Measurements from ENCODE around the gene MACROD2.

The MACROD2 gene

DNA sequence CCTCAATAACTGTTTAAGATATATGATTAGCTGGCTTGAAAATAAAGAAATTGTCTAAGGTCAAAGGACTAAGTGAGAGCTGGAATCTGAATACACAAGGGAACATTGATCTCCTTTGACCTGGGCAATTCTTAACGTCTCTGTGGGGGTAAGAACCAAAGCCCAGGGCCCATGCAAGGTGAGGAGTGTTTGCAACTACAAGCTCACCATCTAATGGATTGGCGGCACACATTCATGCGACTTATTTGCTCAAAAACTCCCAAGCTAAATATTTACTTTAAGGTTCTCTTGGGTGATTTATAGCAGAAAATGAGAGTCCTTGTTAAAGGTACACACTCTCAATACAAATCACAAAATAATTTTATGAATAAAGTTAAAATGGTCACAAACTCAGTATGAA, 734.1 kb downstream of the MACROD2 start:
- TF ChIP-seq, protein P1, sequence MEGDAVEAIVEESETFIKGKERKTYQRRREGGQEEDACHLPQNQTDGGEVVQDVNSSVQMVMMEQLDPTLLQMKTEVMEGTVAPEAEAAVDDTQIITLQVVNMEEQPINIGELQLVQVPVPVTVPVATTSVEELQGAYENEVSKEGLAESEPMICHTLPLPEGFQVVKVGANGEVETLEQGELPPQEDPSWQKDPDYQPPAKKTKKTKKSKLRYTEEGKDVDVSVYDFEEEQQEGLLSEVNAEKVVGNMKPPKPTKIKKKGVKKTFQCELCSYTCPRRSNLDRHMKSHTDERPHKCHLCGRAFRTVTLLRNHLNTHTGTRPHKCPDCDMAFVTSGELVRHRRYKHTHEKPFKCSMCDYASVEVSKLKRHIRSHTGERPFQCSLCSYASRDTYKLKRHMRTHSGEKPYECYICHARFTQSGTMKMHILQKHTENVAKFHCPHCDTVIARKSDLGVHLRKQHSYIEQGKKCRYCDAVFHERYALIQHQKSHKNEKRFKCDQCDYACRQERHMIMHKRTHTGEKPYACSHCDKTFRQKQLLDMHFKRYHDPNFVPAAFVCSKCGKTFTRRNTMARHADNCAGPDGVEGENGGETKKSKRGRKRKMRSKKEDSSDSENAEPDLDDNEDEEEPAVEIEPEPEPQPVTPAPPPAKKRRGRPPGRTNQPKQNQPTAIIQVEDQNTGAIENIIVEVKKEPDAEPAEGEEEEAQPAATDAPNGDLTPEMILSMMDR (IDR thresholded peaks at IDR 0.05; ENCODE audit: borderline replicate concordance, insufficient read depth, low read depth, low read length): no peak
- no peak overlapping the region for H3K4me3 ChIP-seq (ENCODE audit: low read depth, low read length)

DNA sequence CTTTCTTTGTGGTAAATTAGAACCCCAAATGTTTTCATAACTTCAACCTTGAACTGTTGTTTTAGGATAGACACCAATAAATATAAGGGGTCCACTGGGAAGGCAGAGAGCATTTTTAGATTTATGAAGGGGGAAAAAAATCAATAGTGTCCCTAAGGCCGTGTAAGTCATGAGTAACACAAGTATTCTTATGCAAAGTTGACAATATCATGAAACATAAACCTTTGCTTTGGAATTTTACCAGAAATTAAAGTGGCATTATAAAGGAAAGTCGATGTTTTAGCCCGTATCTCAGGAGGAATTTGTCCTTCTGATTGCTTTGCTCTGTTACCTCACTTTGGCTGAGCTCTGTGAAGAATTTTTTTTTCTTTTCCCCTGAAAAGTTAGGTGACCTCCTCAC, 737.0 kb downstream of the MACROD2 start:
- TF ChIP-seq, protein P1 (IDR thresholded peaks at IDR 0.05; ENCODE audit: borderline replicate concordance, insufficient read depth, low read depth, low read length): no peak
- no peak overlapping the region for H3K4me3 ChIP-seq (ENCODE audit: low read depth, low read length)

DNA sequence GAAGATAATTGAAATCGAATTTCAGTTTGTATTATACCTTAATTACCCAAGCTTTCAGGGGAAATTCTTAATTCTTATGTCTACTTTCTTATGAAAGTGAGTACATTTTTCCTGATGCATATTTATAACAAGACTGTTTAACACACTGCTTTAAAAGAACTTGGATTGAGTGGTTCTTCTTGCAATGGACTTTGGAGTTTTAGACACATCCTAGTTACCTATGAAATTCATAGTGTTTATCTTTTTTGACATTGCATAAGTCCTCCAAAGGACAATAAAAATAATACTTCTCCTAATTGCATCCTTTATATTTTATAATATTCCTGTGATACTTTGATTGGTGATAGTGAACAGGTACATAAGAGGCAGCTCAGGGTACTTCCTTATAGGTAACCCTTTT, 737.7 kb downstream of the MACROD2 start:
- TF ChIP-seq, protein P1 (IDR thresholded peaks at IDR 0.05; ENCODE audit: borderline replicate concordance, insufficient read depth, low read depth, low read length): no peak
- H3K4me3 ChIP-seq (ENCODE audit: low read depth, low read length): no peak overlapping the region

DNA sequence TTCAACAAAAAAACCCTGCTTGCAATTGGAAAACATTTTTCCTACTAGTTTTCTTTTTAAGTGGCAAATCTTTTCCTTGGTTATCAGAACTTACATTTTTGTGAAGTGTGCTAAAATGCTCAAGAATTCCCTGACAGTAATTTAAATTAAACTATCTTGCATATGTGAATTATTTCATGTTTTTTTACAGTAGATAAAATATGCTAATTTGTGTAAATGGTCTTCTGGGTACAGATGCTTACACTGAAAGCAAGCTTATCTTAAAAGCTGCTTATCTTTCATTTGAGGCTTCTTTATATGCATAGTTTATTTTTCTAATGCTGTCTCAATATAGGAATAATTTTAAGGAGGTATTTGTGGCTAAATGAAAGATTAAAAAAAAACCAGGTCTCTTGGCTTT, 745.1 kb downstream of the MACROD2 start:
- TF ChIP-seq, protein P1 (IDR thresholded peaks at IDR 0.05; ENCODE audit: borderline replicate concordance, insufficient read depth, low read depth, low read length): no peak
- no peak overlapping the region for H3K4me3 ChIP-seq (ENCODE audit: low read depth, low read length)

DNA sequence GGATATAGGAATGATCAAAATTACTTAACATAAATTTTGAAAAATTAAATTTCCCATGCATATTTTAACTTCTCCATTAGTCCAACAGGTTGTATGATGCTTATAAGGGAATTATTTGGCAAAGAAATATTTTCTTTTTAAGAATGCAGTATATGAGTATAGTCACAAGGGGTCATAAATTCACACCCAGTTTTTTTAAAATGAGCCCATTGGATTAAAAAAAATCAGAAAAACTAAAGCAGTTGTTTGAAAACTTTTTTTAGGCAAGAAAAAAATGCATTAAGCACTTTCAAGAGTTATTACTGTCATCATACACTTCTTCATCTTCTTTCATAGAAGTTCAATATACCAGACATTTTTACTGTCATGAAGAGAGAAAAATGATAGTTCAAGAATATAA, 746.3 kb downstream of the MACROD2 start:
- H3K4me3 ChIP-seq (ENCODE audit: low read depth, low read length): no peak overlapping the region

DNA sequence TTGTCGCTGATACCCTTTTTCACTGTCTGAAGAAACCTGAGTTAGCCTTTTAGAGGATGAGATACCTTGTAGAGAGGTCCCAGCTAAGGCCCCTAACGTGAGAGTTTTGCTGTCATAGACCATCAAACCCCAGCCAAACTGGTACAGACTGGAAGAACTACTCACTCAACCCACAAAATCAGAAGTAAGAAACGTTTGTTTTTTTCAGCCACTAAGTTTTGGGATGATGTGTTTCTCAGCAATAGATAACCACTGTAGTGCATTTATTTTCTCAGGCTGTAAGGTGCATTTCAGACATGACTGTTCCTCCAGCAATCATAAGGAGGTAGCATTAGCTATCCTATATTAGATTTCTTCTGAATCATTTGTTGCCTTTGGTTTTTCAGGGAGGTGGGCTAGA, 749.4 kb downstream of the MACROD2 start:
- no peak overlapping the region for H3K4me3 ChIP-seq (ENCODE audit: low read depth, low read length)
- TF ChIP-seq, protein P1 (IDR thresholded peaks at IDR 0.05; ENCODE audit: borderline replicate concordance, insufficient read depth, low read depth, low read length): no peak

More for the DNA sequence above, 746.3 kb downstream of the MACROD2 start:
- TF ChIP-seq, protein P1 (IDR thresholded peaks at IDR 0.05; ENCODE audit: borderline replicate concordance, insufficient read depth, low read depth, low read length): no peak

DNA sequence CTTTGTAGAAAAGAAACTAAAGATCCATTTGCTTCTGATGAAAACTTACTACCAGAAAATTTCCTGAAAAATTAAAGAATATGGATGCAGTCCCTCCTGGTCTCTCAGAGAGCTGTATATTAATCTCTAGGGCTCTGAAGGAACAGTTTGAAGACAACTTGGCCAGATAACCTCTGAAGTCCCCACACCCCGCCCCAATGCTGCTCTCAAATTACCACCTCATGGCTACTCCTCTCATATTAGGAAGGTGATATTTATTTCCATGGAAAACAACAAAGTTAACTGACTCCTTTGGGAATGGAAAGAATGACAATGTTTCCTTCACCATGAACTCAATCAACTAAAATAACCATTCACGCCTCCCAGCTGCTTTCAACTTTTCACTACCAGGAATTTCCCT, 750.5 kb downstream of the MACROD2 start:
- no peak overlapping the region for H3K4me3 ChIP-seq (ENCODE audit: low read depth, low read length)
- TF ChIP-seq, protein P1 (IDR thresholded peaks at IDR 0.05; ENCODE audit: borderline replicate concordance, insufficient read depth, low read depth, low read length): no peak

Measured in GM12875 (cell line).